HG02852 (cell line): ENCODE results near the gene HPSE2.
A peak's percentile ranks its signal among the peaks of the same experiment; 100 is the strongest.

ENCODE experiments used
- ATAC-seq: cut with Tn5 transposase; IDR thresholded peaks from one replicate; pipeline ENCODE4 v1.9.1; 2021; ENCODE audit warnings: mild to moderate bottlenecking, moderate library complexity; ENCODE audit not compliant: unreplicated experiment

The HPSE2 gene

GRCh38 chr10:98446151-98446660 lies 789.4 kb downstream of the HPSE2 start:
- peak; percentile 24 for ATAC-seq

- no peak for ATAC-seq
Observed at GRCh38 chr10:98445200-98445812, 790.3 kb downstream of the HPSE2 start.

GRCh38 chr10:98444314-98445006 lies 791.2 kb downstream of the HPSE2 start:
- ATAC-seq: no peak

GRCh38 chr10:98438715-98439114 lies 796.9 kb downstream of the HPSE2 start:
- no peak for ATAC-seq

- no peak for ATAC-seq
Observed at GRCh38 chr10:98436704-98437103, 798.9 kb downstream of the HPSE2 start.

- no peak for ATAC-seq
Observed at GRCh38 chr10:98435178-98435577, 800.5 kb downstream of the HPSE2 start.

- ATAC-seq: no peak
Observed at GRCh38 chr10:98433881-98434732, 801.5 kb downstream of the HPSE2 start.

GRCh38 chr10:98433371-98433770 lies 802.3 kb downstream of the HPSE2 start:
- ATAC-seq: no peak

GRCh38 chr10:98432330-98432729 lies 803.3 kb downstream of the HPSE2 start:
- ATAC-seq: no peak

GRCh38 chr10:98431016-98431415 lies 804.6 kb downstream of the HPSE2 start:
- ATAC-seq: no peak

- no peak for ATAC-seq
Observed at GRCh38 chr10:98430427-98430826, 805.2 kb downstream of the HPSE2 start.

GRCh38 chr10:98429320-98430072 lies 806.2 kb downstream of the HPSE2 start:
- ATAC-seq: no peak

- ATAC-seq: no peak
Observed at GRCh38 chr10:98427011-98427515, 808.6 kb downstream of the HPSE2 start.

GRCh38 chr10:98425511-98426352 lies 809.9 kb downstream of the HPSE2 start:
- peak; percentile 67 for ATAC-seq

- no peak for ATAC-seq
Observed at GRCh38 chr10:98424295-98425254, 811.1 kb downstream of the HPSE2 start.

- no peak for ATAC-seq
Observed at GRCh38 chr10:98423691-98424120, 811.9 kb downstream of the HPSE2 start.

GRCh38 chr10:98422182-98422581 lies 813.5 kb downstream of the HPSE2 start:
- no peak for ATAC-seq

GRCh38 chr10:98420786-98421185 lies 814.9 kb downstream of the HPSE2 start:
- ATAC-seq: no peak
